Panc1 (cell line): Measurements from ENCODE around the gene RAB1B.

Source experiments
- CTCF ChIP-seq: fragments of 450-650 bp; IDR thresholded peaks from 2 replicates; pipeline ENCODE4 v1.5.1; 2017; ENCODE audit warnings: mild to moderate bottlenecking
- POLR2AphosphoS5 ChIP-seq: IDR thresholded peaks from 2 replicates; pipeline ENCODE4 v1.6.1; 2012; ENCODE audit warnings: mild to moderate bottlenecking, low read depth, low read length, moderate library complexity
- REST ChIP-seq, 2 experiments: IDR thresholded peaks; 2 replicates each; pipeline ENCODE4 v1.6.1; 2011 to 2012; ENCODE audit warnings: low read depth in 2 of 2, control low read depth in 1 of 2, low read length in 1 of 2, mild to moderate bottlenecking in 1 of 2, moderate library complexity in 1 of 2; ENCODE audit not compliant: insufficient read depth in 1 of 2
- SIN3A ChIP-seq: IDR thresholded peaks from 2 replicates; pipeline ENCODE4 v1.6.1; 2012; ENCODE audit warnings: low read depth, mild to moderate bottlenecking, low read length, moderate library complexity, borderline replicate concordance; ENCODE audit not compliant: insufficient read depth
- TCF7L2 ChIP-seq: IDR thresholded peaks from 2 replicates; pipeline ENCODE4 v1.6.1; 2011; ENCODE audit warnings: mild to moderate bottlenecking, low read depth, low read length, inconsistent platforms

GRCh38 chr11:66275396-66275795 lies 7.0 kb downstream of the RAB1B start:
- no peak for TF ChIP-seq CTCF
- no peak for TF ChIP-seq POLR2AphosphoS5
- TF ChIP-seq TCF7L2 = no peak
- no peak for TF ChIP-seq REST (IDR thresholded peaks at IDR 0.05; ENCODE audit: insufficient read depth in 1 of 2, low read depth in 2 of 2, low read length in 1 of 2)
- no peak for TF ChIP-seq SIN3A
